Fibroblast of peridontal ligament (primary cell): ENCODE results near the gene EFCAB14.
"Not testable (repeated sequence)": the region's sequence is repeated elsewhere in the genome, so short reads cannot be mapped to it uniquely, and the experiment has no call there.

Source experiments
- DNase-seq: peaks from one replicate; pipeline ENCODE4 v3.0.0-alpha.2; 2010; ENCODE audit errors: extremely low read depth

Gene EFCAB14, protein sequence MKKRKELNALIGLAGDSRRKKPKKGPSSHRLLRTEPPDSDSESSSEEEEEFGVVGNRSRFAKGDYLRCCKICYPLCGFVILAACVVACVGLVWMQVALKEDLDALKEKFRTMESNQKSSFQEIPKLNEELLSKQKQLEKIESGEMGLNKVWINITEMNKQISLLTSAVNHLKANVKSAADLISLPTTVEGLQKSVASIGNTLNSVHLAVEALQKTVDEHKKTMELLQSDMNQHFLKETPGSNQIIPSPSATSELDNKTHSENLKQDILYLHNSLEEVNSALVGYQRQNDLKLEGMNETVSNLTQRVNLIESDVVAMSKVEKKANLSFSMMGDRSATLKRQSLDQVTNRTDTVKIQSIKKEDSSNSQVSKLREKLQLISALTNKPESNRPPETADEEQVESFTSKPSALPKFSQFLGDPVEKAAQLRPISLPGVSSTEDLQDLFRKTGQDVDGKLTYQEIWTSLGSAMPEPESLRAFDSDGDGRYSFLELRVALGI

DNA sequence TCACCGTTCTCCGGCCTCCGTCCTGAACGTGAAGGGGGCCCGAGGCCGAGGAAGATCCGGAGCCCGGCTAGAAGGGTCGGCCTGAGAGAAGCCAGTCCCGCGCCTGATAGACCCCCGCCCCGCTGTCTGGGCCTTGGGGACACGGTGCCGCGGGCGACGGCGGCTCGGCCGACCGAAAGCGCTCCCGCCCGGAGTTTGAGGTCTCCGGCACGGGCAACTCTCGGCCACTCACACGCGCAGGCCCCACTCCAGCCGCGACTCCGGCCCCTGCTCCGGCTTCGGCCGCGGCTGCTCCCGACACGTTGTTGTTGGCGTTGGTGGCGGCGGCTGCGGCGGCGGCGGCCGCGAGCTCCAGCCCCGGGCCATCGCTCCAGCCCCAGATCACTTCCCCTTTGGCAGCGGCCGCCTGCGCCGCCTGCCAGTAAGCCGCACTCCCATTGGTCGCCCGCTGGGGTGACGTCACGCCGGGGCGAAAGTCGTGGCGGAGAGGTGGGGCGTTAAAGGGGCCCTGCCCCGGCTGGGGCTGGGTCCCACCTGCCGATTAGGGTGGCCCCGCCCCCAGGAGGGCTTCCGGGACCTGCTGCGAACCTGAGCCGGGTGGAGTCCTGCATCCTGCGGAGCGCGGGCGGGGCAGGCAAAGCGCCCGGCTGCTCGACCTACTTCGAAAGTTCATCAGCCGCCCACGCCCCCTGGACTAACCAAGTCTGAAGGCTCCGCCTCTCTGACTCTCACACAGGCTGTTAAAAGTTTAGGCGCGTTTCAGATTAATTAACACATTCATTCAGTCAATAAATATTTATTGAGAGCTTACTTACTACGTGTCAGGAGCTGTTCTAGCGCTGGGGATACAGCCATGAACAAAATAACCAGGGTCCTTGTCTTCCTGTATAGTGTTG is at the start of gene EFCAB14:
Gene EFCAB14 (minus strand): TSS at position 388 of the 896 bp plus-strand sequence. CDS start 1,027 bp downstream, outside the sequence.
- DNase-seq: peak; percentile 81

DNA sequence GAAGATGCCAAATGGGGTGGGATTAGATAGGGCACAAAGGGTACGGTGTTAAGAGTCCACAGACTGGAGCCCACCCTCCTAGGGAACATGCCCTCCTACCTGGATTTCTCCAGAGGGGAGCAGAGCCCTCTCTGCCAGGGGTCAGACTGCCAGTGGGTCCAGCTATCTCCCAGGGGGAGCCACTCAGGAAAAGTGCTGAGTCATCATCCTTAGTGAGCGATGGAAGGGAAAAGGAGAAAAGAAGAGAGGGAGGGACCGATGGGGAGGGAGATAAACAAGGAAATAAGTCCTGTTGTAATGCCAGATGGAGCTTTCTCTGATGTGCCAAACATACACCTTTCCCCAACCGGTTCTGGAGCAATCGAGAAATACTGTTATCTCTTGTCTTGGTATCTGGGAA is 49.5 kb upstream of the EFCAB14 start:
- DNase-seq: no peak

DNA sequence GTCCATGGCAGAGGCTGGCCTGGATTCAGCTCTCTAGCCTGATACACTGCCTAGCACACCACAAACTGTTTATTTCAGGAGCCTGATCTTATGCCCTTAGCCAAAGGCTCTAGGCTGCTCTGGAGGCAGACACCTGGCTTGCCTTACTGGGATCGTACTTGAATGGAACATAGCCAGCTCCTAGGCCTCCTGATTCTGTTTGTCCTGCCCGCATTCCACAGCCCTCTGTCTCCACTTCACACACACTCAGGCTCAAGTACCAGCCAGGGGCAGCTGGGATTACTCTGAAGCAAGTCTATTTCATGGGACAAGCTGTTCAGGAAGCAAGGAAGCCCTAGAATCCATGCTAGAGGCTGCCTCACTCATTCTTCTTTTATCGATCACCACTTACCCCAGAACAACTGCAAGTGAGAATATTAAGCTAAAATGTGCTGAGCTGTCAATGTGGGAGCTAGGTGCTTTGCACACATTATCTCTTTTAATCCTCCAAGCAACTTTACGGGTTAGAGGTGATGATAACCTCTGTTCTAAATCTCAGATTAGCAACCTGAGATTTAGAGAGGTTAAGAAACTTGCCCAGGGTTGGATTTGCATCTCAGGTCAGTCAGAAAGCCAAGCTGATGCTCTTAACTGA is 48.9 kb upstream of the EFCAB14 start:
- no peak for DNase-seq

DNA sequence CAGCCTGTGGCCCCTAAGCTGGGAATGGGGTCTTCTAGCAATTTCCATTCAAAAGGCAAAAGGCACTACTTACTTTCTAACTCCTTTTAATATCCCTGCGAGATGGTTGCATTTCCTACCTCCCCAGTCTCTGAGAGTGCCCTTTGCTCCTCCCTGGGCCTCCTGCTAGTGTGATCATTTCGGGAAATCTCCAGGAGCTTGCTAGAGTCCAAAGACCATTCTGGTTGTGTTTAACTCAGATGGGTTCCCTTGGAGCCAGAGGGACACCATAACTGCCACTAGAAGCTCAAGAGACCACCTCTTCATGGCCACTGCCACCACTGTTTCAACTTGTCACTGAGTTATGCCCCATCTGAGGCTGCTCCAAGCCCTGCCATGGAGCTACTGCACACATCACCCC is 45.5 kb upstream of the EFCAB14 start:
- DNase-seq: no peak

DNA sequence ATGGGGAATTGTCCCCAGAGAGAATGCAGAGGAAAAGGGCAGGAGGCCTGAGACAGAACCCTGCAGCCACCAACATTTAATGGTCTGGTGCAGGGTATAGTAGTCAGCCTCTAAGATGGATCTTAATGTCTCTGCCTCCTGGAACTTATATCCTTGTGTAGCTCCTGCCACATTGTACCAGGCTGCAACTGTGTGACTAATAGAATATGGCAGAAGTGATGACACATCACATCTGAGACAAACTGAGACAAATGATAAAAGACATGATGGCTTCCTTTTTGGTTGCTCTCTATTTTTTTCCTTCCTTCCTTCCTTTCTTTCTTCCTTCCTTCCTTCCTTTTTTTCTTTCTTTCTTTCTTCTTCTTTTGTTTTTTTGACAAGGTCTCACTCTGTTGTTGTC is 42.8 kb upstream of the EFCAB14 start:
- no peak for DNase-seq

DNA sequence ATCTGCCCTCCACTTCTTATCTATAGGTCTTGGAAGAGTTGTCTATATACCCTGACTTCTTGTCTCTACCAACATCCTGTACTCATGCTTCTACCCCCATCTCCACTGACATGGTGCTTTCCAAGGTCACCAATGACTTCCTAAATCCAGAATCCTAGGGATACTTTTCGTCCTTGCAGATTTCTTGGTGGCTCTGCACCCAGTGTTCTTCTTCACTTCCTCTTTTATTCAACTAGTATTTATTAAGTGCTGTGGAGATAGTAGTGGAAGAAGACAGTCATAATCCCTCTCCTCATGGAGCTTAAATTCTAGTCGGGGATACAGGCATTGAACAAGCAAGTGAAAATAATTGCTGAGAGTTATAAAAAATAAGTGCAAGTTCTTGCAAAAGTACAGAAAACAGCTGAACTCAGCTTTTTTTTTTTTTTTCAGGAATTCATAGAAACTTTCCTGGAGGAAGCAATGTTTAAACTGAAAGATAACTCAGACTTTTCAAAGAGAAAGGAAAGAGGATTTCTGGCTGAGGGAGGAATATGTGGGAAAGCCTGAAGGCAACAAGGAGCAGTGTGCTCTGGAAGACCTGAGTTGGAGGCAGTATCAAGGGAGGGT is 41.7 kb upstream of the EFCAB14 start:
- DNase-seq: no peak

DNA sequence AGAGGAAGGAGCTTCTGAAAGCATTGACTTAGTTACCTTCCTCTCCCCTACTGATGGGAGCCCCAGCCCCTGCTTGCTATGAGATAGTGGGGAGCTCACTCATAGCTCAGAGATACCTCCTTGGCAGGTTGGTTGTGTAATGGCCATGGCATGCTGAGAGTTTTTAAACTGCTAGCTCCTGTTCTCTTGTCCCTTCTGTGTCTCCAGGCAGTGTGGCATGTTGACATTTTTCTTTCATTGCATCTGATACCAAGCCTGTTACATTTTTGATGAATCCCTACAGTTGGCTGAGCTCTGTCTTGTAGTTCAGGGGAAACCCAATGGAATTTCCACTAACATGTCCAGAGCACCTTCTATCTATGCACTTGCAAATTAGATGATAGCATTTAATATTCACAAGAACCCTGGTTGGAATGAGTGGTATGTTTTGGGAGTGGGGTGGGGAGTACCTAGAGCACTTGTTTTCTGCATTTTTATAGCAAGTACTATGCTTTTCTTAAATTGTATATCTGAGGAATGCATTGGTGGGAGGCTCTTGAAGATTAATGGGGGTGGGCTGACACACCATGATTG is 39.1 kb upstream of the EFCAB14 start:
- DNase-seq: no peak

DNA sequence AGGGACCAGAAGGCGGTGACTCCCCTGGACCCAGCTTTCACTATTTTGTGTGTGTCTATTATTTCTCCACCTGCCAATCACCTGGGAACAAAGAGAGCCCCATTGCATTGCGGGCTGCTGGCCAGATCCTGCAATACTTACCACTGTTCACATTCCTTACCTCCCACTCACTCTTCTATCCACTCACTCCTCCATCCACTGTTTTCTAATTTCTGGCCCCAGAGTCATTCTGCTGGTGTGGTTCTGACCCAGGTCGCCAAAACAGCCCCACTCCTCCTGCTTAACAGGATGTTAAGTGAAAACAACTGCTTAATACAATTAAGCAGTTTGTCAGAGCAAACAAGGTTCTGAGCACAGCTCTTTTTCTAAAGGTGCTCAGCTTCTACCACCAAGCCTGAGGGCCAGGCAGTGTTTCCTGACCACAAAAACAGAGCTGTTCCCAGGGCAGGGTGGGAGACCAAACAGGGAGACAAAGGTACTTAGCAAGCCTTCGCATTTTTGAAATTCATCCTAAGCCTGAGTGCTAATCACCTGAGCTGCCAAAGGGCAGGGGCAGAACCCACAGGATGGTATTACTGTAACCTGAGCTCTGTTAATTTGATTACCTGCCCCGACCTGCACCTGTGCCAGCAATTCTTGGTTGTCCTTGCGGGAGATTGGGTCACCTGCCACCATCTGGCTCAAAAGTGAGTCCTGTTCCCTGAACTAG is 38.5 kb upstream of the EFCAB14 start:
- no peak for DNase-seq

DNA sequence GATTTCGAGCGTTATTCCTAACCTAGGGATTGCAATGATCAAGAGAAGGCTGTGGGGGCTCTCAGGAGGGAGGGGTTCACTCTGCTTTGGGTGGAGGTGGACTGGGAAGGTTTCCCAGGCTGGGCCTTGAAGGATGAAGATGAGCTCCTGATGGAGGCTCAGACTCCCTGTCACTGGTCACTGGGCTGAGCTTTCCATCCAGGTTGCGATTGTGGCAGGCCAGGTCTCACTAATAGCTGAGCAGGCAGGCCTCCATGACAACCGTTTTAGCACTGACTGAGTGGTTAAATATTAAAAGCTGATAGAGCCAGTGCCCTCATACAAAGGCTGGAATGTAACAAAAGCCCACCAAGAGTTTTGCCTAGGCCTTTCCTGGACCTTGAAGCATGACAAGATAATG is 36.2 kb upstream of the EFCAB14 start:
- no peak for DNase-seq

DNA sequence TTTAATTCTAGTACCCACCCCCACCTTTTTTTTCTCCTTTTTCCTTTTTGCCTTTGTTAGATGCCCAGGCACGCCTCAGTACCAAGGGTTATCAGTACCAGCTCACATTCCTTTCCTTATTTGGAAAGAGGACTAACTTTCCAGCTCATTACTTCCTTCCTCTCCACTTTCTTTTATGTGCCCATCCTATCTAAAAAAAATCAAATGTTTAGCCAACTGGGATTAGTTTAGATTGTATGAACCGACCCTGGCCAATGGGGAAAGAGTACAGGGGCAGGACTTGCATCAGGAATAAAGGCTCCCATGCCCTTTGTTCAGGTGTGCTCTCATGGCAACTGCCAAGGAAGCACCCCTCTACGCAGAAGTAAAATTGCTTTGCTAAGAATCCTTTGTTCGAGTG is 35.8 kb upstream of the EFCAB14 start:
- not testable (repeated sequence) for DNase-seq

DNA sequence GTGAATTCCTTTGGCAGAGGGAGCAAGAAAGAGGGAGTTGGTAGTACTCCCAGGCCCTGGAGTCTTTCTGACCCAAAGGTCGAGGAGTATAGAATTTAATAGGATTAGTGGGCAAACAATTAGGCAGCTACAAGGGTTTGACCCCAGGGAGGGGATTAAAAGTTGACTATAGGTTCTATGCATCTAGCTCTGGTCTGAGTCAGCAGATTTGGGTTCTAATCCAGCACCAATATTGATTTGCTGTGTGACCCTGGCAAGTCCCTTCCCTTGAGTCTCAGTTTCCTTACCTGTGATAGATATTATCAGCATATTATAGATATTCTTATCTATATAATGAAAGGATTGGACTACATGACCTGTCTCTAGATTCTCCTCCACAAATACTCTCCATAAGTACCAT is 35.1 kb upstream of the EFCAB14 start:
- no peak for DNase-seq

DNA sequence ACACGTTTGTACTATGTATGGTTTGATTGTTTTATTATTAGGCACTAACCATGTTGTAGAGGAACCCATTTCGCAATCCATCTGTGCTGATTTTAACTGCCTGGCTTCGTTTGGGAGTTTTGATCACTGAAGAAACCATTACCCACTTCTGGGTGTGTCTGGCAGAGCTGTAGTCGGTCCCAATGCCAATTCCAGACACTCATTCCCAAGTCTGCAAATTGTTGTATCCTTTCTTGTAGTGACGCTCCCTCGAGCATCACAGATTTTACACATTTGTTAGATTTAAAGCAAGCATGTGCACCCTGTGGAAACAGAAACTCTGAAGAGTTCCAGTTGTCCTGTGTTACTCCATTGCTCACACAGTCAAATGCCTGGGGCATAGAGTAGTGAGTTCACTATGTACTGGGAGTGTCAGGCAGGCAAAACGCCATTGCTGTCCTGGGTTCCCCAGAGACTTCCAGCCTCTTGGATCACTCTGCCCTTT is 31.0 kb upstream of the EFCAB14 start:
- DNase-seq: no peak

DNA sequence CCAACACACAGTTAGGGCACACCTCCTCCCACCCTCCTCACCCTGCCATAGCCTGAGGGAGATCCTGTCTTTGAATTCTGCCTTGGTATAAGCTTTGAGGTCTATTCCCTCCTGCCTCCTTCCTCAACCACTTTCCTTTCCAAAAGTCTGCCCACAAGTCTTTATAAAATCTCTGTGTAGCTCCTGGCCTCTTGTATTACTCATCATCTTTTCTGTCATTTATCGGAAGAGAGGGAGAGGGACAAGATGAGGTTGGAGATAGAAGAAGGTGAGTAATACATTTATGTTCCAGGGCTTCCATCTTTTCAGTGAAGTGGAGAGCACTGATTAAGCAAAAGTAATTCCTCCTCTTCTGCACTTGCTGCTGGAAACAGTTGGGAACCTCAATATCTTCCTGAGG is 30.5 kb upstream of the EFCAB14 start:
- DNase-seq: no peak

DNA sequence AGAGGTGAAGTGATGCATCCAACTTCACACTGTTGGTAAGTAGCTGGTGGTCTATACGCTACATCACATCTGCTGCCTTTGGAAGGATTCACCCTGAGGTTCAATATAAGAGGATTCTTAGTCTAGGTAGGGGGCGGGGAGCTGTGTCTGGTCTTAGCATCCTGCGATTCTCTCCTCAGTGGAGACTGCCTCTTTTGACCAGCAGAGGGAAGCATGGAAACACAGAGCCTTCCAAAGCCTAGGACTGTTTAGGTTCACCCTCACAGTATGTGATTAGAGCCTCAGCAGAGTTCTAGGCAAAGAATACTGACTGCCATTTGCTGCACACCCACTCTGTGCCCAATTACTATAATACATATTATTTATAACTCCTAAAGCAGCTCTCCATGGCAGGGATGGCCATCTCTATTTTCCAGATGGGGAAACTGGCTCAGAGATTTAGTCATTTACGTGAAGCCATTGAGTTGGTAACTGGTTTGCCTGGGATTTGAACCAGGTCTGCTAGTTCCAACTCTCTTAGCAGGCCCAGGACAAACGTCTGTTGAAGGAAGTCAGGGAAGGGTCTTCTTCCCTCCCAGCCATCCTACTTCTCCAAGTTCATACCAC is 28.9 kb upstream of the EFCAB14 start:
- DNase-seq: peak; percentile 45

DNA sequence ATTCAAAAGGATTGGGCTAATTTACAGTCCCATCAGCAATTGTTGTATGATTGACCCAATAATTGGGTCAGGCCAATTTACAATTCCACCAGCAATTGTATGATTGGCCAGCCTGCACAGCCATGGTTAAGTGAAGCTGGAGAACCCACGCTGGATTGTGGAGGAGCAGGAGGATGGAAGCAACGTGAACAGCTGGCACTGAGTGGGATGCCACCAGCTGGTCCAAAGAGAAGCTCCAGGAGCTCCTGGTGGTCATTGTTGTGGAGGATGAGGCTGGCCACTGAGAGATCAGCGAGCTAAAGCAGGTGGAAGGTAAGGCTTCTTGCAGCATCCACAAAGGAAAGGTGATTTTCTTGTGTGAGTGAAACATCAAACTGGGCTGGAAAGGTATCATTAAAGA is 23.2 kb upstream of the EFCAB14 start:
- no peak for DNase-seq

DNA sequence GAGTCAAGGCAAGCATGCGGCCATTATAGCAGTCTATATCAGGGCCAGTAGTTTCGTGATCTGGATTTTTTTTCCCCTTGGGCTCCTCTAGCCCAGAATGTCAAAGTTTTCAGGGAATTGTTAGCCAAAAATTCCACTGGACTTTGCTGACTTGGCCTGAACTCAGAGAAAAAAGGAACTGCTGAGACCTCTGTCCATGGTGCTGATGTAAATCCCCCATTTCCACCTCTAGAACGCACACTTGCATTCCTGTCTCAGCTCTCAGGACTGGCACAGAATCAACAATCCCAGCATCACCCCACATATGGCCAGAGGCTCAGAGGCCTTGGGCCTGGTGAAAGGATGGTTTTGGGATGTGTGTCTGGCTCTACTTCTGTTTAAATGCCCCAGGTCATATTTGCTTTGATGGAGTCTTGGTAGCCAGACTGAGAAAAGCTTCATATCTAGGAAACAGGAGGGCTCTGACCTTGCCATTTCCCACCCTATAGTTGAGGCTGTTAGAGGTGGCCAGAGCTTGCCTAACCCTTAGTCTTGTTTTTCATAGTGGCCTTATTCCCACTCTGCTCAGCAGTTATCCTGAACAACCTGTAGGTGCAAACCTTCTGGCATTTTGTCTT is 16.9 kb upstream of the EFCAB14 start:
- DNase-seq: peak; percentile 66

DNA sequence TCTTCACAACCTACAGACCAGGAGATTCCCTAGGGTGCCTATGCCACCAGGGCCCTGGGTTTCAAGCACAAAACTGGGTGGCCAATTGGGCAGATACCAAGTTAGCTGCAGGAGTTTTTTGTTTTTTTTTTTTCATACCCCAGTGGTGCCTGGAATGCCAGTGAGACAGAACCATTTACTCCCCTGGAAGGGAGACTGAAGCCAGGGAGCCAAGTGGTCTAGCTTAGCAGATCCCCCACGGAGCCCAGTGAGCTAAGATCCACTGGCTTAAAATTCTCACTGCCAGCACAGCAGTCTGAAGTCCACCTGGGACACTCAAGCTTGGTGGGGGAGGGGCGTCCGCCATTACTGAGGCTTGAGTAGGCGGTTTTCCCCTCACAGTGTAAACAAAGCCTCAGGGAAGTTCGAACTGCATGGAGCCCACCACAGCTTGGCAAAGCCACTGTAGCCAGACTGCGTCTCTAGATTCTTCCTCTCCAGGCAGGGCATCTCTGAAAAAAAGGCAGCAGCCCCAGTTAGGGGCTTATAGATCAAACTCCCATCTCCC is 9.5 kb upstream of the EFCAB14 start:
- not testable (repeated sequence) for DNase-seq

DNA sequence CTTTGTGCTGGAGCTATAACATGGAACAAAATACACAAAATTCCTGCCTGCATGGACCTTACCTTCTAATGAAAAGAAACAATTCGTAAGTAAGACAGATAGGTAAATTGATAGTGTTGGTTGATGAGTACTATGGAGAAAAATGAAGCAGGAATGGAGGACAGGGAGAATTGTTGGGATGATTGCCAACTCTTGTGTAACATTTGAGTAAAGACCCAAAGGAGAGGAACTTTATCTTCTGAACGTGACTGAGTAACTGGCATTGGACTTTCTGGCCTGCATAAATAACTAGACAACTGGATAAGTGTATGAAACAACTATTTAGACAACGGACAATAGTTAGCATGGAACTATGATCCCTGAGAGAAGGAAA is 6.8 kb upstream of the EFCAB14 start:
- peak; percentile 13 for DNase-seq

DNA sequence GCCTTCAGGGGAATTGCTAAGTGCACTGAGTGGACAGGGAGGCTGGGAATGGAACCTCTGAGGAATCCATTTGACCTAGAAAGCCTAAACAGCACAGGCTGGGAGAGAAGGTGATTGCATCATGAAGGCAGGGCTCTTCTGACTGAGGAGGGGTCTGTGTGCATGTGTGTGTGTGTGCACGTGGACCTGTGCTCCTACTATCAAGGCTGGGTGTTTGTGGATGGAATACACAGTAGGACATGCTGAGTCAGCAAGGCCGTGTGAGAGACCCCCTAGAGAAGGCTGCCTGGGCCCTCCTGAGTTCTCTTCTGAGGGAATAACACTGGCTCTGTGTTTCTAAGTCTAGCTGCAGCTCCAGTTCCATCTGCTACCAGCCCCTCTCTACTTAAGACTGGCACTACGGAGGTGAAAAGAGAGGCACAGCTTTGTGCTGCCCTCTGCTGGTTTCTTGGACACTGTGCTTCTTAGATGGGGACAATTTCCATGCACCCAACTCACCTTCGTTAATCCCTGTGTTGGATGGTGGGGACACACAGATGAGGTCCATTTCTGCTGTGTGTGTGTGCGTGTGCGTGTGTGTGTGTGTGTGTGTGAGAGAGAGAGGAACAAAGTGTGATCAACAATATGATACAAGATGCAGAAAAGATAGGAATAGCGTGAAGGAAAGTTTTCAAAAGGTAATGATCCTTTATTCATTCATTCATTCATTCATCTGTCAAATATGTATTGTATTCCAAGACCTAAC is 6.2 kb upstream of the EFCAB14 start:
- peak; percentile 92 for DNase-seq
